T-helper 9 cell (primary cell): ENCODE data around the gene IGFL4.
"Not testable (repeated sequence)": the region's sequence is repeated elsewhere in the genome, so short reads cannot be mapped to it uniquely, and the experiment has no call there.

Experiments used
- DNase-seq: peaks from one replicate; pipeline ENCODE4 v3.0.0-alpha.2; 2020
- total RNA-seq, 2 donors: gene quantifications; one replicate each; lab custom pipeline; 2026; lab: John Stamatoyannopoulos, UW

The IGFL4 gene
- total RNA-seq: 0 reads per million in 2 donors

GRCh38 chr19:46040952-46041500 is at the start of gene IGFL4:
Gene IGFL4 (minus strand): TSS chr19:46041002. CDS start chr19:46040962, 40 bp downstream.
- DNase-seq: no peak

- DNase-seq: no peak
Measured at GRCh38 chr19:46090444-46090843, 49.6 kb upstream of the IGFL4 start.

GRCh38 chr19:46089432-46089831 is 48.6 kb upstream of the IGFL4 start:
- DNase-seq: no peak

- DNase-seq: no peak
Measured at GRCh38 chr19:46088101-46088500, 47.3 kb upstream of the IGFL4 start.

- DNase-seq: no peak
Measured at GRCh38 chr19:46085888-46086287, 45.1 kb upstream of the IGFL4 start.

GRCh38 chr19:46082728-46083050 is 41.9 kb upstream of the IGFL4 start:
- no peak for DNase-seq

GRCh38 chr19:46081928-46082727 is 41.3 kb upstream of the IGFL4 start:
- DNase-seq: no peak

- no peak for DNase-seq
Measured at GRCh38 chr19:46080561-46080960, 39.8 kb upstream of the IGFL4 start.

- DNase-seq: no peak
Measured at GRCh38 chr19:46079576-46079975, 38.8 kb upstream of the IGFL4 start.

- DNase-seq: not testable (repeated sequence)
Measured at GRCh38 chr19:46078573-46079332, 38.0 kb upstream of the IGFL4 start.

- DNase-seq: no peak
Measured at GRCh38 chr19:46077815-46078167, 37.0 kb upstream of the IGFL4 start.

GRCh38 chr19:46076951-46077814 is 36.4 kb upstream of the IGFL4 start:
- DNase-seq: no peak

- no peak for DNase-seq
Measured at GRCh38 chr19:46076031-46076880, 35.5 kb upstream of the IGFL4 start.

GRCh38 chr19:46073268-46073922 is 32.6 kb upstream of the IGFL4 start:
- DNase-seq: no peak

GRCh38 chr19:46069806-46070341 is 29.1 kb upstream of the IGFL4 start:
- no peak for DNase-seq

- no peak for DNase-seq
Measured at GRCh38 chr19:46068345-46069258, 27.8 kb upstream of the IGFL4 start.

- no peak for DNase-seq
Measured at GRCh38 chr19:46067691-46068090, 26.9 kb upstream of the IGFL4 start.

GRCh38 chr19:46066471-46066870 is 25.7 kb upstream of the IGFL4 start:
- DNase-seq: no peak

GRCh38 chr19:46065486-46066071 is 24.8 kb upstream of the IGFL4 start:
- no peak for DNase-seq

- no peak for DNase-seq
Measured at GRCh38 chr19:46063201-46063600, 22.4 kb upstream of the IGFL4 start.
